Measurements from ENCODE around the gene HABP4.

The HABP4 gene

GRCh38 chr9:96524764-96525163, 74.8 kb downstream of the HABP4 start:
- no peak for DNase-seq

DNA sequence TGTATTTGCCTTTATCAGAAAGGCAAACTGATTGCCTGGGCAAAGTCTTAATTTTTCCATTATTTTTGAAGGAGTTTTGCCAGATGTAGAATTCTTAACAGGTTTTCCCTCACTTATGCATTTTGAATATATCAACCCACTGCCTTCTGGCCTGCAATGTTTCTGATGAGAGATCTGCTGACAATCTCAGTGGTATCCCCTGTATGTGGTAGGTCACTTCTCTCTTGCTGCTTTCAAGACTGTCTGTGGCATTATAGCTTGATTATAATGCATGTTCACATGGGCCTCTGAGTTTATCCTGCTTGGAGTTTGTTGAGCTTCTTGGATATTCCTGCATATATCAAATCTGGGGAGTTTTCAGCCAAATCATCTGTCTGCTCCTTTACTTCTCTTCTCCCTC, 82.2 kb downstream of the HABP4 start:
- no peak for DNase-seq

- DNase-seq, result no peak
Observed at GRCh38 chr9:96540106-96540505, 90.1 kb downstream of the HABP4 start.

Data from activated CD8-positive, alpha-beta memory T cell treated with anti-CD3 and anti-CD28 coated beads for 24 hours (primary cell).